ENCODE measurements around the gene PCED1B. TPM values are rescaled to one million over a fixed set of nuclear protein-coding genes. Genes with fewer than 3 reads are reported as not detected.
"Not testable (repeated sequence)": the region's sequence is repeated elsewhere in the genome, so short reads cannot be mapped to it uniquely, and the experiment has no call there.

Gene PCED1B
- total RNA-seq, 1 experiment from 2014 or later, result 22.8 TPM

GRCh38 chr12:47194501-47194900 is 115.1 kb downstream of the PCED1B start:
- Histone ChIP-seq H3K27me3 (ENCODE audit: low read length) (no peaks in the 10 kb centered on the region), H3K4me2 (ENCODE audit: low read depth, low read length, poor library complexity, severe bottlenecking) (no peak overlapping the region), H3K9me2 (replicated peaks; ENCODE audit: insufficient read depth, low read length) (no peaks in the 10 kb centered on the region), H3K36me3 (ENCODE audit: insufficient read depth, low read length) (no peaks in the 10 kb centered on the region), H2AFZ (ENCODE audit: low read length) (peak overlapping the region; percentile 40; the same call in 1 of the 2 replicates), H3K9ac (ENCODE audit: low read length) (no peak overlapping the region), H3K4me1 (ENCODE audit: low read length) (peaks cover 66% of the 10 kb centered on the region), H4K20me1 (ENCODE audit: insufficient read depth, low read depth, low read length) (no peaks in the 10 kb centered on the region), H3K79me2 (ENCODE audit: low read length) (no peaks in the 10 kb centered on the region), H3K27ac (ENCODE audit: low read length) (0 out of 2 replicates have a peak overlapping the region, but pooled peaks have one; percentile 25), H3K4me3 (ENCODE audit: low read length) (no peak overlapping the region), H3K9me3 (ENCODE audit: low read length) (no peaks in the 10 kb centered on the region)
- no peak for DNase-seq

- H3K27ac ChIP-seq (ENCODE audit: low read length), result peak overlapping the region; percentile 16; the same call in 1 of the 2 replicates
- H4K20me1 ChIP-seq (ENCODE audit: insufficient read depth, low read depth, low read length), result no peaks in the 10 kb centered on the region
- no peak for DNase-seq
- H3K4me2 ChIP-seq (ENCODE audit: low read depth, low read length, poor library complexity, severe bottlenecking), result no peak overlapping the region
- peaks cover 36% of the 10 kb centered on the region for H3K4me1 ChIP-seq (ENCODE audit: low read length)
- H3K4me3 ChIP-seq (ENCODE audit: low read length), result no peak overlapping the region
- no peaks in the 10 kb centered on the region for H3K9me2 ChIP-seq (replicated peaks; ENCODE audit: insufficient read depth, low read length)
- peaks cover 8% of the 10 kb centered on the region for H3K36me3 ChIP-seq (ENCODE audit: insufficient read depth, low read length)
- H2AFZ ChIP-seq (ENCODE audit: low read length), result no peak overlapping the region
- no peaks in the 10 kb centered on the region for H3K79me2 ChIP-seq (ENCODE audit: low read length)
- H3K9me3 ChIP-seq (ENCODE audit: low read length), result no peaks in the 10 kb centered on the region
- H3K27me3 ChIP-seq (ENCODE audit: low read length), result no peaks in the 10 kb centered on the region
- no peak overlapping the region for H3K9ac ChIP-seq (ENCODE audit: low read length)
Measured at GRCh38 chr12:47200446-47200845, 121.0 kb downstream of the PCED1B start.

GRCh38 chr12:47201190-47201589 is 121.8 kb downstream of the PCED1B start:
- H3K9me2 ChIP-seq (replicated peaks; ENCODE audit: insufficient read depth, low read length); DNase-seq; H3K27me3 ChIP-seq (ENCODE audit: low read length); H3K27ac ChIP-seq (ENCODE audit: low read length); H4K20me1 ChIP-seq (ENCODE audit: insufficient read depth, low read depth, low read length); H2AFZ ChIP-seq (ENCODE audit: low read length); H3K9me3 ChIP-seq (ENCODE audit: low read length); H3K9ac ChIP-seq (ENCODE audit: low read length); H3K79me2 ChIP-seq (ENCODE audit: low read length); H3K4me2 ChIP-seq (ENCODE audit: low read depth, low read length, poor library complexity, severe bottlenecking); H3K4me3 ChIP-seq (ENCODE audit: low read length): not testable (repeated sequence)
- Histone ChIP-seq H3K36me3 (ENCODE audit: insufficient read depth, low read length) (peaks cover 16% of the 10 kb centered on the region), H3K4me1 (ENCODE audit: low read length) (peaks cover 35% of the 10 kb centered on the region)

- no peak for DNase-seq
- Histone ChIP-seq H3K27ac (ENCODE audit: low read length) (peak overlapping the region; percentile 33), H3K36me3 (ENCODE audit: insufficient read depth, low read length) (peaks cover 24% of the 10 kb centered on the region), H3K27me3 (ENCODE audit: low read length) (no peaks in the 10 kb centered on the region), H3K79me2 (ENCODE audit: low read length) (peaks cover 3% of the 10 kb centered on the region), H3K4me1 (ENCODE audit: low read length) (peaks cover 45% of the 10 kb centered on the region), H3K4me3 (ENCODE audit: low read length) (no peak overlapping the region), H3K4me2 (ENCODE audit: low read depth, low read length, poor library complexity, severe bottlenecking) (no peak overlapping the region), H3K9me3 (ENCODE audit: low read length) (no peaks in the 10 kb centered on the region), H2AFZ (ENCODE audit: low read length) (no peak overlapping the region), H3K9me2 (replicated peaks; ENCODE audit: insufficient read depth, low read length) (no peaks in the 10 kb centered on the region), H4K20me1 (ENCODE audit: insufficient read depth, low read depth, low read length) (no peaks in the 10 kb centered on the region), H3K9ac (ENCODE audit: low read length) (no peak overlapping the region)
Measured at GRCh38 chr12:47202176-47202575, 122.8 kb downstream of the PCED1B start.

- H3K36me3 ChIP-seq (ENCODE audit: insufficient read depth, low read length), result peaks cover 42% of the 10 kb centered on the region
- no peak overlapping the region for H3K9ac ChIP-seq (ENCODE audit: low read length)
- no peaks in the 10 kb centered on the region for H3K27me3 ChIP-seq (ENCODE audit: low read length)
- H3K9me2 ChIP-seq (replicated peaks; ENCODE audit: insufficient read depth, low read length), result no peaks in the 10 kb centered on the region
- H3K4me2 ChIP-seq (ENCODE audit: low read depth, low read length, poor library complexity, severe bottlenecking), result no peak overlapping the region
- DNase-seq, result no peak
- H2AFZ ChIP-seq (ENCODE audit: low read length), result no peak overlapping the region
- peaks cover 15% of the 10 kb centered on the region for H3K79me2 ChIP-seq (ENCODE audit: low read length)
- H3K4me1 ChIP-seq (ENCODE audit: low read length), result peaks cover 60% of the 10 kb centered on the region
- no peak overlapping the region for H3K4me3 ChIP-seq (ENCODE audit: low read length)
- peak overlapping the region; percentile 97 for H3K27ac ChIP-seq (ENCODE audit: low read length)
- H4K20me1 ChIP-seq (ENCODE audit: insufficient read depth, low read depth, low read length), result no peaks in the 10 kb centered on the region
- H3K9me3 ChIP-seq (ENCODE audit: low read length), result no peaks in the 10 kb centered on the region
Measured at GRCh38 chr12:47205532-47206449, 126.4 kb downstream of the PCED1B start.

- peak overlapping the region; percentile 66 for H3K4me2 ChIP-seq (ENCODE audit: low read depth, low read length, poor library complexity, severe bottlenecking)
- H3K4me1 ChIP-seq (ENCODE audit: low read length), result peaks cover 64% of the 10 kb centered on the region
- peak overlapping the region; percentile 61 for H3K9ac ChIP-seq (ENCODE audit: low read length)
Measured at GRCh38 chr12:47206450-47207339, 127.3 kb downstream of the PCED1B start.

GRCh38 chr12:47207340-47207717 is 127.9 kb downstream of the PCED1B start:
- H3K36me3 ChIP-seq (ENCODE audit: insufficient read depth, low read length), result peaks cover 46% of the 10 kb centered on the region

More at GRCh38 chr12:47206450-47207339, 127.3 kb downstream of the PCED1B start:
- no peaks in the 10 kb centered on the region for H3K27me3 ChIP-seq (ENCODE audit: low read length)
- H3K79me2 ChIP-seq (ENCODE audit: low read length), result peaks cover 20% of the 10 kb centered on the region
- no peaks in the 10 kb centered on the region for H3K9me3 ChIP-seq (ENCODE audit: low read length)
- H4K20me1 ChIP-seq (ENCODE audit: insufficient read depth, low read depth, low read length), result no peaks in the 10 kb centered on the region
- H3K27ac ChIP-seq (ENCODE audit: low read length), result peak overlapping the region; percentile 97
- no peak overlapping the region for H2AFZ ChIP-seq (ENCODE audit: low read length)
- H3K4me3 ChIP-seq (ENCODE audit: low read length), result peak overlapping the region; percentile 47
- DNase-seq, result no peak
- no peaks in the 10 kb centered on the region for H3K9me2 ChIP-seq (replicated peaks; ENCODE audit: insufficient read depth, low read length)
- peaks cover 46% of the 10 kb centered on the region for H3K36me3 ChIP-seq (ENCODE audit: insufficient read depth, low read length)

GRCh38 chr12:47207829-47208248 is 128.4 kb downstream of the PCED1B start:
- H3K9ac ChIP-seq (ENCODE audit: low read length), result peak overlapping the region; percentile 61
- peak; percentile 80 for DNase-seq
- peaks cover 50% of the 10 kb centered on the region for H3K36me3 ChIP-seq (ENCODE audit: insufficient read depth, low read length)
- H3K27ac ChIP-seq (ENCODE audit: low read length), result peak overlapping the region; percentile 97
- H3K4me3 ChIP-seq (ENCODE audit: low read length), result peak overlapping the region; percentile 47
- H3K79me2 ChIP-seq (ENCODE audit: low read length), result peaks cover 29% of the 10 kb centered on the region
- H3K4me2 ChIP-seq (ENCODE audit: low read depth, low read length, poor library complexity, severe bottlenecking), result peak overlapping the region; percentile 66
- no peaks in the 10 kb centered on the region for H3K27me3 ChIP-seq (ENCODE audit: low read length)
- no peak overlapping the region for H2AFZ ChIP-seq (ENCODE audit: low read length)
- no peaks in the 10 kb centered on the region for H4K20me1 ChIP-seq (ENCODE audit: insufficient read depth, low read depth, low read length)
- H3K9me2 ChIP-seq (replicated peaks; ENCODE audit: insufficient read depth, low read length), result no peaks in the 10 kb centered on the region
- H3K9me3 ChIP-seq (ENCODE audit: low read length), result no peaks in the 10 kb centered on the region
- peaks cover 70% of the 10 kb centered on the region for H3K4me1 ChIP-seq (ENCODE audit: low read length)

More at GRCh38 chr12:47207340-47207717, 127.9 kb downstream of the PCED1B start:
- Histone ChIP-seq H3K4me2 (ENCODE audit: low read depth, low read length, poor library complexity, severe bottlenecking) (peak overlapping the region; percentile 66), H3K9me2 (replicated peaks; ENCODE audit: insufficient read depth, low read length) (no peaks in the 10 kb centered on the region), H3K9ac (ENCODE audit: low read length) (peak overlapping the region; percentile 61), H3K27me3 (ENCODE audit: low read length) (no peaks in the 10 kb centered on the region), H3K4me3 (ENCODE audit: low read length) (peak overlapping the region; percentile 47), H3K79me2 (ENCODE audit: low read length) (peaks cover 24% of the 10 kb centered on the region), H3K4me1 (ENCODE audit: low read length) (peaks cover 65% of the 10 kb centered on the region), H3K27ac (ENCODE audit: low read length) (peak overlapping the region; percentile 97), H4K20me1 (ENCODE audit: insufficient read depth, low read depth, low read length) (no peaks in the 10 kb centered on the region), H3K9me3 (ENCODE audit: low read length) (no peaks in the 10 kb centered on the region), H2AFZ (ENCODE audit: low read length) (no peak overlapping the region)
- DNase-seq, result peak; percentile 94
